Hepatocyte (in vitro differentiated cells): ENCODE measurements around the gene SERGEF. TPM values are rescaled to one million over a fixed set of nuclear protein-coding genes. Genes with fewer than 3 reads are reported as not detected.

Experiments
- DNase-seq: peaks from one replicate; pipeline ENCODE4 v3.0.0-alpha.2; 2016; ENCODE audit warnings: low spot score
- H2AFZ ChIP-seq: fragments of 200-600 bp; sonication (generic); 2 replicates; pipeline ENCODE4 v1.6.0; 2016; ENCODE audit warnings: antibody characterized with exemption, mild to moderate bottlenecking
- H3K27ac ChIP-seq: fragments of 200-600 bp; sonication (generic); 2 replicates; pipeline ENCODE4 v1.5.1; 2016; ENCODE audit warnings: mild to moderate bottlenecking
- H3K27me3 ChIP-seq: fragments of 200-600 bp; sonication (generic); 2 replicates; pipeline ENCODE4 v1.6.1; 2016
- H3K36me3 ChIP-seq: fragments of 200-600 bp; sonication (generic); replicated peaks from 2 replicates; pipeline ENCODE4 v1.5.1; 2016; ENCODE audit warnings: low read depth; ENCODE audit not compliant: insufficient read depth
- H3K4me1 ChIP-seq: fragments of 200-600 bp; sonication (generic); 2 replicates; pipeline ENCODE4 v1.5.1; 2016; ENCODE audit warnings: mild to moderate bottlenecking, moderate library complexity; ENCODE audit not compliant: insufficient read depth
- H3K4me2 ChIP-seq: fragments of 200-600 bp; sonication (generic); 2 replicates; pipeline ENCODE4 v1.6.0; 2016
- H3K4me3 ChIP-seq: fragments of 200-600 bp; sonication (generic); 2 replicates; pipeline ENCODE4 v1.5.1; 2016; ENCODE audit warnings: mild to moderate bottlenecking
- H3K79me2 ChIP-seq: fragments of 200-600 bp; sonication (generic); 2 replicates; pipeline ENCODE4 v1.6.0; 2017; ENCODE audit warnings: mild to moderate bottlenecking
- H3K9me2 ChIP-seq: fragments of 200-600 bp; sonication (generic); replicated peaks from 2 replicates; pipeline ENCODE4 v1.6.0; 2017; ENCODE audit warnings: mild to moderate bottlenecking; ENCODE audit not compliant: insufficient read depth
- H3K9me3 ChIP-seq: fragments of 200-600 bp; sonication (generic); 2 replicates; pipeline ENCODE4 v1.5.1; 2016; ENCODE audit warnings: low read depth, mild to moderate bottlenecking
- H4K20me1 ChIP-seq: fragments of 200-600 bp; sonication (generic); 2 replicates; pipeline ENCODE4 v1.6.0; 2016; ENCODE audit warnings: mild to moderate bottlenecking; ENCODE audit not compliant: insufficient read depth, poor library complexity, severe bottlenecking
- CTCF ChIP-seq: fragments of 200-600 bp; sonication (generic); IDR thresholded peaks from 2 replicates; pipeline ENCODE4 v1.5.1; 2016; ENCODE audit warnings: antibody characterized with exemption, mild to moderate bottlenecking; ENCODE audit not compliant: poor library complexity
- EZH2 ChIP-seq: fragments of 200-600 bp; sonication (generic); IDR thresholded peaks from 2 replicates; pipeline ENCODE4 v1.6.1; 2016; ENCODE audit warnings: antibody characterized with exemption, mild to moderate bottlenecking, borderline replicate concordance
- EZH2phosphoT487 ChIP-seq: fragments of 200-600 bp; sonication (generic); IDR thresholded peaks from one replicate; pipeline ENCODE4 v1.6.1; 2018; ENCODE audit warnings: antibody characterized with exemption, mild to moderate bottlenecking, low read depth, moderate library complexity; ENCODE audit not compliant: unreplicated experiment, severe bottlenecking
- WGBS: methylation state at CpG from one replicate; pipeline ENCODE4 v1.1.6; 2016; ENCODE audit warnings: low lambda C conversion rate; ENCODE audit errors: missing lambda C conversion rate; 5-methylcytosine and 5-hydroxymethylcytosine counted together
- polyA plus RNA-seq: library from polyadenylated mRNA; unstranded; fragments of >200 nt; fragmentation: Nextera tagmentation; extraction: Ambion mirVana; gene quantifications from 2 replicates; pipeline ENCODE4 v1.2.1, GENCODE V29; 2016
- total RNA-seq: library from RNA; depleted of rRNA; stranded (reverse); fragments of >200 nt; gene quantifications from 2 replicates; pipeline ENCODE4 v1.2.3, GENCODE V29; 2014

Gene SERGEF
- total and polyA plus RNA-seq, 2 experiments from 2014 or later, result 21.7 to 28.7 TPM

- Histone ChIP-seq H3K27ac (no peak overlapping the region), H3K4me3 (no peak overlapping the region), H3K4me1 (no peaks in the 10 kb centered on the region), H3K79me2 (no peaks in the 10 kb centered on the region), H3K9me3 (no peaks in the 10 kb centered on the region), H3K27me3 (no peaks in the 10 kb centered on the region), H3K9me2 (no peaks in the 10 kb centered on the region), H3K36me3 (no peaks in the 10 kb centered on the region), H4K20me1 (no peaks in the 10 kb centered on the region), H3K4me2 (no peak overlapping the region), H2AFZ (no peak overlapping the region)
- WGBS, result 75% methylated on average over 1 of the region's 1 CpG
- DNase-seq, result no peak
- TF ChIP-seq EZH2phosphoT487, result no peak
- TF ChIP-seq CTCF, result no peak
- no peak for TF ChIP-seq EZH2
Measured at GRCh38 chr11:17851697-17852096, 161.2 kb downstream of the SERGEF start.

- Histone ChIP-seq H3K27me3 (no peaks in the 10 kb centered on the region), H4K20me1 (no peaks in the 10 kb centered on the region), H3K9me2 (no peaks in the 10 kb centered on the region), H3K4me3 (no peak overlapping the region), H3K4me2 (no peak overlapping the region), H2AFZ (no peak overlapping the region), H3K4me1 (no peaks in the 10 kb centered on the region), H3K9me3 (no peaks in the 10 kb centered on the region), H3K36me3 (no peaks in the 10 kb centered on the region), H3K27ac (no peak overlapping the region), H3K79me2 (no peaks in the 10 kb centered on the region)
- DNase-seq, result no peak
- 91% methylated on average over 2 of the region's 2 CpGs for WGBS
- TF ChIP-seq EZH2 (no peak), EZH2phosphoT487 (no peak), CTCF (no peak)
Measured at GRCh38 chr11:17850336-17850735, 162.5 kb downstream of the SERGEF start.

- H3K9me3 ChIP-seq, result no peaks in the 10 kb centered on the region
- WGBS, result 91% methylated on average over 2 of the region's 2 CpGs
Measured at GRCh38 chr11:17848715-17849114, 164.1 kb downstream of the SERGEF start.

More at GRCh38 chr11:17848715-17849114, 164.1 kb downstream of the SERGEF start:
- Histone ChIP-seq H3K4me1 (no peaks in the 10 kb centered on the region), H3K79me2 (no peaks in the 10 kb centered on the region), H3K9me2 (no peaks in the 10 kb centered on the region), H3K27ac (no peak overlapping the region), H3K36me3 (no peaks in the 10 kb centered on the region), H3K4me3 (no peak overlapping the region), H3K4me2 (no peak overlapping the region), H4K20me1 (no peaks in the 10 kb centered on the region), H2AFZ (no peak overlapping the region), H3K27me3 (no peaks in the 10 kb centered on the region)
- TF ChIP-seq EZH2phosphoT487 (no peak), EZH2 (no peak), CTCF (no peak)
- no peak for DNase-seq
